GM18517 (cell line): ENCODE data around the gene ALDH9A1.

ENCODE experiments used
- ATAC-seq: cut with Tn5 transposase; IDR thresholded peaks from one replicate; pipeline ENCODE4 v1.9.1; 2021; ENCODE audit warnings: mild to moderate bottlenecking, moderate library complexity; ENCODE audit not compliant: unreplicated experiment

The ALDH9A1 gene

GRCh38 chr1:165628147-165628822 is 70.1 kb downstream of the ALDH9A1 start:
- no peak for ATAC-seq

- no peak for ATAC-seq
These were observed 73.9 kb downstream of the ALDH9A1 start for GRCh38 chr1:165624441-165624840.

GRCh38 chr1:165623624-165624023 is 74.7 kb downstream of the ALDH9A1 start:
- ATAC-seq = no peak

- no peak for ATAC-seq
These were observed 78.7 kb downstream of the ALDH9A1 start for GRCh38 chr1:165619647-165620151.

- no peak for ATAC-seq
These were observed 81.3 kb downstream of the ALDH9A1 start for GRCh38 chr1:165616987-165617546.

- ATAC-seq = no peak
These were observed 82.2 kb downstream of the ALDH9A1 start for GRCh38 chr1:165616054-165616612.
